Keratinocyte (primary cell): ENCODE measurements around the gene TBX6. TPM values are rescaled to one million over a fixed set of nuclear protein-coding genes. Genes with fewer than 3 reads are reported as not detected.
"Not testable (repeated sequence)": the region's sequence is repeated elsewhere in the genome, so short reads cannot be mapped to it uniquely, and the experiment has no call there.

Source experiments
- DNase-seq: peaks from one replicate; pipeline ENCODE4 v3.0.0-alpha.2; 2011; ENCODE audit warnings: low read depth, missing footprints, low spot score
- FAIRE-seq: peaks from 2 replicates; lab custom pipeline; 2011; peaks lifted over from hg19 to GRCh38; lab: Jason Lieb, UNC
- H2AFZ ChIP-seq: 2 replicates; pipeline ENCODE4 v1.6.0; 2012; ENCODE audit warnings: low read length, control low read depth, inconsistent platforms; ENCODE audit not compliant: control insufficient read depth
- H3K27ac ChIP-seq: 2 replicates; pipeline ENCODE4 v1.5.1; 2011; ENCODE audit warnings: low read length; ENCODE audit not compliant: control insufficient read depth, insufficient read depth
- H3K27me3 ChIP-seq: 3 replicates; pipeline ENCODE4 v1.6.0; 2011; ENCODE audit warnings: low read length; ENCODE audit not compliant: control insufficient read depth, insufficient read depth; ENCODE audit errors: extremely low read depth
- H3K36me3 ChIP-seq, 2 experiments: 2 replicates in 1 of 2; 3 replicates in 1 of 2; pipeline ENCODE4 v1.5.1; 2011; ENCODE audit warnings: low read length in 2 of 2, mild to moderate bottlenecking in 1 of 2; ENCODE audit not compliant: control insufficient read depth in 2 of 2, insufficient read depth in 2 of 2; ENCODE audit errors: extremely low read depth in 1 of 2
- H3K4me1 ChIP-seq: 3 replicates; pipeline ENCODE4 v1.5.1; 2011; ENCODE audit warnings: low read length; ENCODE audit not compliant: control insufficient read depth, insufficient read depth; ENCODE audit errors: extremely low read depth
- H3K4me2 ChIP-seq: 3 replicates; pipeline ENCODE4 v1.6.0; 2011; ENCODE audit warnings: low read depth, low read length; ENCODE audit not compliant: control insufficient read depth, insufficient read depth; ENCODE audit errors: extremely low read depth
- H3K4me3 ChIP-seq, 3 experiments: fragments of 200-600 bp in 1 of 3; sonication (generic) in 1 of 3; 2 replicates in 2 of 3; 3 replicates in 1 of 3; pipeline ENCODE4 v1.5.1; 2011 to 2016; ENCODE audit warnings: low read length in 3 of 3, mild to moderate bottlenecking in 3 of 3, control low read depth in 2 of 3, inconsistent platforms in 1 of 3, low read depth in 1 of 3, mixed read lengths in 1 of 3, mixed run types in 1 of 3, moderate library complexity in 1 of 3; ENCODE audit not compliant: control insufficient read depth in 2 of 3, insufficient read depth in 2 of 3; ENCODE audit errors: extremely low read depth in 1 of 3
- H3K79me2 ChIP-seq: 2 replicates; pipeline ENCODE4 v1.6.0; 2012; ENCODE audit warnings: low read length; ENCODE audit not compliant: control insufficient read depth, insufficient read depth
- H3K9ac ChIP-seq: 3 replicates; pipeline ENCODE4 v1.6.0; 2011; ENCODE audit warnings: low read length; ENCODE audit not compliant: control insufficient read depth, insufficient read depth; ENCODE audit errors: extremely low read depth
- H3K9me1 ChIP-seq: 3 replicates; pipeline ENCODE4 v1.6.0; 2011; ENCODE audit warnings: low read length; ENCODE audit not compliant: control insufficient read depth, insufficient read depth; ENCODE audit errors: extremely low read depth
- H3K9me3 ChIP-seq: 2 replicates; pipeline ENCODE4 v1.5.1; 2012; ENCODE audit warnings: low read depth, low read length; ENCODE audit not compliant: control insufficient read depth
- H4K20me1 ChIP-seq: 3 replicates; pipeline ENCODE4 v1.6.0; 2011; ENCODE audit warnings: low read length; ENCODE audit not compliant: control insufficient read depth, insufficient read depth; ENCODE audit errors: extremely low read depth
- EZH2 ChIP-seq: IDR thresholded peaks from one replicate; pipeline ENCODE4 v1.6.1; 2012; ENCODE audit warnings: inconsistent platforms, mild to moderate bottlenecking, low read length, moderate library complexity
- dilution Hi-C: fragments of 300-500 bp; cut with MboI; formaldehyde crosslinking; loops from one replicate; pipeline ENCODE4 v1.7.0; 2020; ENCODE audit warnings: low sequenced_read_pairs; ENCODE audit not compliant: extremely low pct_ligation_motif_present
- polyA plus RNA-seq, 5 experiments: library from polyadenylated mRNA; depleted of rRNA in 3 of 5; stranded (reverse) in 3 of 5; stranded (forward) in 1 of 5; unstranded in 1 of 5; fragments of >200 nt; gene quantifications; 1 replicate in 1 of 5; 2 replicates in 3 of 5; 3 replicates in 1 of 5; pipeline versions ENCODE4 v1.2.1 to v1.2.3, GENCODE V29; 2011 to 2012; ENCODE audit warnings: missing spikeins in 2 of 5, low read depth in 1 of 5, low replicate concordance in 1 of 5
- TF ChIP-seq, protein P1 (sequence below), 3 experiments: IDR thresholded peaks in 1 of 3; conservative IDR thresholded peaks in 1 of 3; optimal IDR thresholded peaks in 1 of 3; 2 replicates in 2 of 3; 3 replicates in 1 of 3; pipeline versions ENCODE3 to v1.5.1; 2011; ENCODE audit warnings: low read length in 3 of 3, mild to moderate bottlenecking in 3 of 3, moderate library complexity in 2 of 3, control low read depth in 1 of 3, inconsistent platforms in 1 of 3; ENCODE audit not compliant: insufficient read depth in 2 of 3; ENCODE audit errors: extremely low read depth in 1 of 3

Gene TBX6
- polyA plus RNA-seq, 1 donor (not counting 4 experiments of a cell fraction or from before 2014, with no cell fraction given) = 0.18 TPM

DNA sequence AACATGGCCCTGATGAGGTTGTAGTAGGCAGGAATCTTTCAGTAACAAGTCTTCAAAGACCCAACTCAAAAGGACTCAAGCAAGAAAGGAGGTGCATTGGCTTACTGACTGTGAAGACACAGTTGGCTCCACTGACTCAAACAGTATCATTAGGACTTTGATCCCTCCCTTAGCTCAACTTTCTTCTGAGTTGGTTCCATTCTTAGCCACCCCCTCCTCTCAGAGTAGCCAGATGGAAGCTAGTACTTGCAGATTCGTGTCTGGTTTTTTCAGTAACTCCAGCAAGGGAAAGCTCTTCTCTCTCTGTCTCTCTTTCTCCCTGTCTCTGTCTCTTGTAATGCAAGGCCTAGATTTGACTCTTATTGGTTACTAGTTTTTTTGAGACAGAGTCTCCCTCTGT lies 36.3 kb upstream of the TBX6 start:
- no peaks in the 10 kb centered on the region for H3K9me1 ChIP-seq
- H3K9me3 ChIP-seq = no peaks in the 10 kb centered on the region
- no peak overlapping the region for H3K4me2 ChIP-seq
- H3K27me3 ChIP-seq = no peaks in the 10 kb centered on the region
- H3K27ac ChIP-seq = no peak overlapping the region
- H3K79me2 ChIP-seq = no peaks in the 10 kb centered on the region
- no peaks in the 10 kb centered on the region for H3K36me3 ChIP-seq
- dilution Hi-C loops = no loop called here
- no peaks in the 10 kb centered on the region for H4K20me1 ChIP-seq
- FAIRE-seq (no peak), DNase-seq (no peak)
- TF ChIP-seq EZH2 = no peak
- TF ChIP-seq, protein P1, sequence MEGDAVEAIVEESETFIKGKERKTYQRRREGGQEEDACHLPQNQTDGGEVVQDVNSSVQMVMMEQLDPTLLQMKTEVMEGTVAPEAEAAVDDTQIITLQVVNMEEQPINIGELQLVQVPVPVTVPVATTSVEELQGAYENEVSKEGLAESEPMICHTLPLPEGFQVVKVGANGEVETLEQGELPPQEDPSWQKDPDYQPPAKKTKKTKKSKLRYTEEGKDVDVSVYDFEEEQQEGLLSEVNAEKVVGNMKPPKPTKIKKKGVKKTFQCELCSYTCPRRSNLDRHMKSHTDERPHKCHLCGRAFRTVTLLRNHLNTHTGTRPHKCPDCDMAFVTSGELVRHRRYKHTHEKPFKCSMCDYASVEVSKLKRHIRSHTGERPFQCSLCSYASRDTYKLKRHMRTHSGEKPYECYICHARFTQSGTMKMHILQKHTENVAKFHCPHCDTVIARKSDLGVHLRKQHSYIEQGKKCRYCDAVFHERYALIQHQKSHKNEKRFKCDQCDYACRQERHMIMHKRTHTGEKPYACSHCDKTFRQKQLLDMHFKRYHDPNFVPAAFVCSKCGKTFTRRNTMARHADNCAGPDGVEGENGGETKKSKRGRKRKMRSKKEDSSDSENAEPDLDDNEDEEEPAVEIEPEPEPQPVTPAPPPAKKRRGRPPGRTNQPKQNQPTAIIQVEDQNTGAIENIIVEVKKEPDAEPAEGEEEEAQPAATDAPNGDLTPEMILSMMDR (optimal IDR thresholded peaks at IDR 0.05 in 1 of 3, IDR thresholded peaks at IDR 0.05 in 1 of 3, conservative IDR thresholded peaks at IDR 0.05 in 1 of 3; ENCODE audit: extremely low read depth in 1 of 3, insufficient read depth in 2 of 3, low read length in 3 of 3) = no peak
- H2AFZ ChIP-seq = no peak overlapping the region
- H3K4me1 ChIP-seq = peaks cover 5% of the 10 kb centered on the region
- H3K9ac ChIP-seq = no peak overlapping the region
- no peak overlapping the region for H3K4me3 ChIP-seq

DNA sequence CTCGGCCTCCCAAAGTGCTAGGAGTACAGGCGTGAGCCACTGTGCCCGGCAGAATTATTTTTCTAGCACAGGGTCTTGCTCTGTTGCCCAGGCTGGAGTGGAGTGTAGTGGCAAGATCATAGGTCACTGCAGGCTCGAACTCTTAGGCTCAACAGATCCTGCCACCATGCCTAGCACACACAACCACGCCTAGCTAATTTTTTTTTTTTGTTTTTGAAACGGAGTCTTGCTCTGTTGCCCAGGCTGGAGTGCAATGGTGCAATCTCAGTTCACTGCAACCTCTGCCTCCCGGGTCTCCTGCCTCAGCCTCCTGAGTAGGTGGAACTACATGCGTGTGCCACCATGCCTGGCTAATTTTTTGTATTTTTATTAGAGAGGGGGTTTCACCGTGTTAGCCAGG lies 34.0 kb upstream of the TBX6 start:
- H4K20me1 ChIP-seq, H3K9ac ChIP-seq, dilution Hi-C loops, H3K9me1 ChIP-seq, H3K4me2 ChIP-seq, H3K9me3 ChIP-seq, H3K4me3 ChIP-seq, H3K27ac ChIP-seq, H3K4me1 ChIP-seq, H2AFZ ChIP-seq, H3K79me2 ChIP-seq, FAIRE-seq, H3K27me3 ChIP-seq, DNase-seq, H3K36me3 ChIP-seq: not testable (repeated sequence)

DNA sequence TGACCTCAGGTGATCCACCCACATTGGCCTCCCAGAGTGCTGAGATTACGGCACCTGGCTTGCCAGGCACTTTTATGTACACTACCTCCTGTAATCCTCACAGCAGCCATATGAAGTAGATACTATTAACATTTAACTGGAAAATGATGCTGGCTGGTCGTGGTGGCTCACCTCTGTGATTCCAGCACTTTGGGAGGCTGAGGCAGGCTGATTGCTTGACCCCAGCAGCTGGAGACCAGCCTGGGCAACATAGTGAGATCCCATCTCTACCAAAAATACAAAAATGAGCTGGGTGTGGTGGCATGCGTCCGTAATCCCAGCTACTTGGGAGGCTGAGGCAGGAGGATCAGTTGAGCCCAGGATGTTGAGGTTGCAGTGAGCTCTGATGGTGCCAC lies 33.3 kb upstream of the TBX6 start:
- Histone ChIP-seq H3K4me1 (peaks cover 5% of the 10 kb centered on the region), H3K9me1 (no peaks in the 10 kb centered on the region), H3K79me2 (no peaks in the 10 kb centered on the region), H3K27me3 (no peaks in the 10 kb centered on the region), H4K20me1 (no peaks in the 10 kb centered on the region), H2AFZ (no peak overlapping the region), H3K4me3 (no peak overlapping the region), H3K4me2 (no peak overlapping the region), H3K36me3 (peaks cover 0 to 2% of the 10 kb centered on the region in 2 experiments), H3K9me3 (no peaks in the 10 kb centered on the region), H3K9ac (no peak overlapping the region), H3K27ac (no peak overlapping the region)
- DNase-seq (no peak), FAIRE-seq (no peak)
- no peak for TF ChIP-seq EZH2
- TF ChIP-seq, protein P1 (optimal IDR thresholded peaks at IDR 0.05 in 1 of 3, IDR thresholded peaks at IDR 0.05 in 1 of 3, conservative IDR thresholded peaks at IDR 0.05 in 1 of 3; ENCODE audit: extremely low read depth in 1 of 3, insufficient read depth in 2 of 3, low read length in 3 of 3) = no peak
- dilution Hi-C loops = no loop called here
